Gastrocnemius medialis (tissue), 4 donors: Measurements from ENCODE around the gene RNF220. TPM values are rescaled to one million over a fixed set of nuclear protein-coding genes. Genes with fewer than 3 reads are reported as not detected.

Source experiments
- ATAC-seq, 2 donors: fragments of 150-250 bp; one replicate each; pipeline ENCODE4 v1.9.1; 2016
- DNase-seq, 2 donors: peaks; one replicate each; pipeline ENCODE4 v3.0.0-alpha.2; 2019
- H3K27ac ChIP-seq, 4 donors: fragments of 200-600 bp; sonication (generic); 1 replicate in 1 of 4; 2 replicates in 3 of 4; pipeline ENCODE4 v1.5.1; 2016 to 2018; ENCODE audit warnings: mild to moderate bottlenecking in 2 of 4, moderate library complexity in 1 of 4
- H3K27me3 ChIP-seq, 3 donors: fragments of 200-600 bp; sonication (generic) in 2 of 3; 1 replicate in 1 of 3; 2 replicates in 2 of 3; pipeline versions ENCODE4 v1.5.1 to v1.6.0; 2016 to 2019; ENCODE audit warnings: mild to moderate bottlenecking in 1 of 3, moderate library complexity in 1 of 3
- H3K36me3 ChIP-seq, 2 donors: fragments of 200-600 bp; sonication (generic) in 1 of 2; one replicate each; pipeline ENCODE4 v1.5.1; 2017 to 2018
- H3K4me1 ChIP-seq, 2 donors: fragments of 200-600 bp; sonication (generic) in 1 of 2; one replicate each; pipeline ENCODE4 v1.5.1; 2016 to 2017; ENCODE audit warnings: mild to moderate bottlenecking in 2 of 2
- H3K4me3 ChIP-seq, 4 donors: fragments of 200-600 bp; sonication (generic) in 3 of 4; 1 replicate in 1 of 4; 2 replicates in 3 of 4; pipeline ENCODE4 v1.5.1; 2016 to 2019; ENCODE audit warnings: mild to moderate bottlenecking in 2 of 4
- H3K9me3 ChIP-seq, 3 donors: fragments of 200-600 bp; sonication (generic) in 2 of 3; 1 replicate in 1 of 3; 2 replicates in 2 of 3; pipeline ENCODE4 v1.5.1; 2016 to 2019
- POLR2A ChIP-seq, 2 donors: fragments of 450-650 bp; IDR thresholded peaks; one replicate each; pipeline ENCODE4 v1.6.1; 2017; ENCODE audit warnings: antibody characterized with exemption in 2 of 2, mild to moderate bottlenecking in 2 of 2, moderate library complexity in 2 of 2
- in situ Hi-C, 4 donors: fragments of 200-750 bp; cut with MboI; loops; one replicate each; pipeline versions ENCODE4 v1.15.0 to v1.8.0; 2017; ENCODE audit warnings: low sequenced_read_pairs in 4 of 4
- intact Hi-C: fragments of 100-400 bp; cut with DNase I; formaldehyde crosslinking; loops from one replicate; pipeline ENCODE4 v1.15.1; 2023; ENCODE audit warnings: low total_unique reads
- total RNA-seq, 4 donors: library from RNA; depleted of rRNA; stranded (reverse); fragments of >200 nt; gene quantifications; one replicate each; pipeline versions ENCODE4 v1.1.0 to v1.2.3, GENCODE V29; 2016
- TF ChIP-seq, protein P1 (sequence below), 5 experiments: fragments of 450-650 bp in 3 of 5; fragments of 200-600 bp in 2 of 5; sonication (generic) in 2 of 5; IDR thresholded peaks in 4 of 5; conservative IDR thresholded peaks in 1 of 5; 1 replicate in 4 of 5; 2 replicates in 1 of 5; pipeline ENCODE4 v1.5.1; 2016 to 2019; ENCODE audit warnings: antibody characterized with exemption in 5 of 5, mild to moderate bottlenecking in 3 of 5, moderate library complexity in 3 of 5

The RNF220 gene
- total RNA-seq, 4 donors from 2014 or later, result 91.2 to 172 (median 128) TPM

DNA sequence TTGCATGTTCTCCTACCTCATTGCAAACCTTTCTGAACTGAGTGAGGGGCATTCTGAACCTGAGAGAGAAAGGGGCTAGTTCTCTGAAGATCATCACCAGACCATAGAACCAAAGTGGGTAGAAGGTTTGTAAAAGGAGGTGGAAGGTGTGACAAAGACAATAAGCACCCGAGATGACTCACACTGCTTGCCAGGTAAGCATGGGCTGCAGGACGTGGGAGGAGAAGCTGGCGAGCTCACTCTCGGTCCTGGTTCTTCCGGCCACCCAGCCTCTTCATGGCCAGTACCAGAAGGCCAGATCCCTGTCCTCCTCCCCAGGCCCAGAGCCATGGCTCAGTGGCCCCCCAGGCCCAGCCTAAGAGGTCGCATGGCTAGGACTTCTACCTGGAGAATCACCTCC is 140.9 kb downstream of the RNF220 start:
- no peak for ATAC-seq
- Histone ChIP-seq H3K36me3 (no peaks in the 10 kb centered on the region), H3K4me3 (no peak overlapping the region), H3K27ac (no peak overlapping the region), H3K27me3 (peaks cover 9 to 25% (median 17%) of the 10 kb centered on the region in 3 donors), H3K4me1 (no peaks in the 10 kb centered on the region), H3K9me3 (no peaks in the 10 kb centered on the region)
- intact Hi-C loops, result no loop called here
- DNase-seq, result no peak
- TF ChIP-seq, protein P1, sequence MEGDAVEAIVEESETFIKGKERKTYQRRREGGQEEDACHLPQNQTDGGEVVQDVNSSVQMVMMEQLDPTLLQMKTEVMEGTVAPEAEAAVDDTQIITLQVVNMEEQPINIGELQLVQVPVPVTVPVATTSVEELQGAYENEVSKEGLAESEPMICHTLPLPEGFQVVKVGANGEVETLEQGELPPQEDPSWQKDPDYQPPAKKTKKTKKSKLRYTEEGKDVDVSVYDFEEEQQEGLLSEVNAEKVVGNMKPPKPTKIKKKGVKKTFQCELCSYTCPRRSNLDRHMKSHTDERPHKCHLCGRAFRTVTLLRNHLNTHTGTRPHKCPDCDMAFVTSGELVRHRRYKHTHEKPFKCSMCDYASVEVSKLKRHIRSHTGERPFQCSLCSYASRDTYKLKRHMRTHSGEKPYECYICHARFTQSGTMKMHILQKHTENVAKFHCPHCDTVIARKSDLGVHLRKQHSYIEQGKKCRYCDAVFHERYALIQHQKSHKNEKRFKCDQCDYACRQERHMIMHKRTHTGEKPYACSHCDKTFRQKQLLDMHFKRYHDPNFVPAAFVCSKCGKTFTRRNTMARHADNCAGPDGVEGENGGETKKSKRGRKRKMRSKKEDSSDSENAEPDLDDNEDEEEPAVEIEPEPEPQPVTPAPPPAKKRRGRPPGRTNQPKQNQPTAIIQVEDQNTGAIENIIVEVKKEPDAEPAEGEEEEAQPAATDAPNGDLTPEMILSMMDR (IDR thresholded peaks at IDR 0.05 in 4 of 5, conservative IDR thresholded peaks at IDR 0.05 in 1 of 5), result no peak
- no peak for TF ChIP-seq POLR2A (IDR thresholded peaks at IDR 0.05)
- in situ Hi-C loops, result no loop called here

GRCh38 chr1:44546403-44547053 is 141.5 kb downstream of the RNF220 start:
- ATAC-seq (no peak), DNase-seq (no peak)
- Histone ChIP-seq H3K4me3 (no peak overlapping the region), H3K27me3 (peaks cover 9 to 25% (median 17%) of the 10 kb centered on the region in 3 donors), H3K36me3 (no peaks in the 10 kb centered on the region), H3K27ac (no peak overlapping the region), H3K4me1 (no peaks in the 10 kb centered on the region), H3K9me3 (no peaks in the 10 kb centered on the region)
- intact Hi-C loops, result no loop called here
- in situ Hi-C loops, result no loop called here
- TF ChIP-seq POLR2A (IDR thresholded peaks at IDR 0.05), result no peak
- TF ChIP-seq, protein P1 (IDR thresholded peaks at IDR 0.05 in 4 of 5, conservative IDR thresholded peaks at IDR 0.05 in 1 of 5), result no peak

GRCh38 chr1:44547361-44547760 is 142.3 kb downstream of the RNF220 start:
- ATAC-seq (no peak), DNase-seq (no peak)
- H3K27ac ChIP-seq, result no peak overlapping the region
- no peaks in the 10 kb centered on the region for H3K4me1 ChIP-seq
- intact Hi-C loops (no loop called here), in situ Hi-C loops (no loop called here)
- TF ChIP-seq, protein P1 (IDR thresholded peaks at IDR 0.05 in 4 of 5, conservative IDR thresholded peaks at IDR 0.05 in 1 of 5), result no peak
- TF ChIP-seq POLR2A (IDR thresholded peaks at IDR 0.05), result no peak
- H3K36me3 ChIP-seq, result no peaks in the 10 kb centered on the region
- H3K9me3 ChIP-seq, result no peaks in the 10 kb centered on the region
- H3K27me3 ChIP-seq, result peaks cover 9 to 25% (median 17%) of the 10 kb centered on the region in 3 donors
- H3K4me3 ChIP-seq, result no peak overlapping the region

- intact Hi-C loops, result no loop called here
- Histone ChIP-seq H3K27me3 (peaks cover 9 to 21% (median 17%) of the 10 kb centered on the region in 3 donors), H3K36me3 (no peaks in the 10 kb centered on the region), H3K27ac (no peak overlapping the region), H3K9me3 (no peaks in the 10 kb centered on the region), H3K4me1 (no peaks in the 10 kb centered on the region), H3K4me3 (no peak overlapping the region)
- TF ChIP-seq, protein P1 (IDR thresholded peaks at IDR 0.05 in 4 of 5, conservative IDR thresholded peaks at IDR 0.05 in 1 of 5), result no peak
- in situ Hi-C loops, result no loop called here
- ATAC-seq (no peak), DNase-seq (no peak)
Observed at GRCh38 chr1:44547837-44548236, 142.8 kb downstream of the RNF220 start.

- H3K4me3 ChIP-seq, result no peak overlapping the region
- H3K36me3 ChIP-seq, result no peaks in the 10 kb centered on the region
- no peak for ATAC-seq
- no peaks in the 10 kb centered on the region for H3K9me3 ChIP-seq
- no peak for DNase-seq
- H3K27ac ChIP-seq, result no peak overlapping the region
- in situ Hi-C loops, result no loop called here
- TF ChIP-seq, protein P1 (IDR thresholded peaks at IDR 0.05 in 4 of 5, conservative IDR thresholded peaks at IDR 0.05 in 1 of 5), result no peak
- no peak for TF ChIP-seq POLR2A (IDR thresholded peaks at IDR 0.05)
- H3K27me3 ChIP-seq, result peaks cover 0 to 12% (median 12%) of the 10 kb centered on the region in 3 donors
- intact Hi-C loops, result no loop called here
- no peaks in the 10 kb centered on the region for H3K4me1 ChIP-seq
Observed at GRCh38 chr1:44549510-44549909, 144.5 kb downstream of the RNF220 start.
